Upper lobe of left lung (tissue), 4 donors: ENCODE measurements around the gene M1AP.
"Not testable (repeated sequence)": the region's sequence is repeated elsewhere in the genome, so short reads cannot be mapped to it uniquely, and the experiment has no call there.

ENCODE experiments used
- CTCF ChIP-seq, 6 experiments: fragments of 450-650 bp in 4 of 6; fragments of 200-600 bp in 2 of 6; sonication (generic) in 2 of 6; IDR thresholded peaks; one replicate each; pipeline ENCODE4 v1.5.1; 2016 to 2019; ENCODE audit warnings: antibody characterized with exemption in 6 of 6
- EP300 ChIP-seq, 4 donors: sonication (generic); formaldehyde crosslinking; IDR thresholded peaks; one replicate each; pipeline ENCODE4 v1.5.1; 2017; ENCODE audit warnings: antibody characterized with exemption in 4 of 4, control low read depth in 2 of 4
- POLR2A ChIP-seq, 4 donors: fragments of 450-650 bp; IDR thresholded peaks; one replicate each; pipeline ENCODE4 v1.5.1; 2016 to 2017; ENCODE audit warnings: antibody characterized with exemption in 4 of 4, mild to moderate bottlenecking in 2 of 4
- POLR2AphosphoS5 ChIP-seq, 2 donors: sonication (generic); formaldehyde crosslinking; IDR thresholded peaks; one replicate each; pipeline ENCODE4 v1.5.1; 2017; ENCODE audit warnings: antibody characterized with exemption in 2 of 2

GRCh38 chr2:74561022-74561421 lies 87.1 kb downstream of the M1AP start:
- not testable (repeated sequence) for TF ChIP-seq POLR2A, CTCF, POLR2AphosphoS5, EP300 (IDR thresholded peaks at IDR 0.05)
